H1 (cell line): Measurements from ENCODE around the gene PCF11. TPM values are rescaled to one million over a fixed set of nuclear protein-coding genes. Genes with fewer than 3 reads are reported as not detected.

Source experiments
- CTCF ChIA-PET: fragments of 300-600 bp; sonication (Branson Sonifier 250); formaldehyde crosslinking; loops from one replicate; lab custom pipeline; 2021; ENCODE audit not compliant: partially characterized antibody; lab: Charles Lee
- POLR2A ChIA-PET: fragments of 300-600 bp; sonication (Branson Sonifier 250); formaldehyde crosslinking; loops from one replicate; lab custom pipeline; 2021; ENCODE audit warnings: inconsistent platforms; ENCODE audit not compliant: partially characterized antibody; lab: Charles Lee
- DNase-seq, 2 experiments: peaks; one replicate each; pipeline versions ENCODE4 v3.0.0 to v3.0.0-alpha.2; 2010 to 2022; ENCODE audit warnings: low spot score in 2 of 2, low read depth in 1 of 2, mixed read lengths in 1 of 2
- FAIRE-seq: peaks from 2 replicates; lab custom pipeline; 2011; peaks lifted over from hg19 to GRCh38; lab: Jason Lieb, UNC
- H2AFZ ChIP-seq: 2 replicates; pipeline ENCODE4 v1.8.1; 2012; ENCODE audit warnings: low read length, inconsistent platforms
- H2AK5ac ChIP-seq: 2 replicates; pipeline ENCODE4 v1.6.1; 2013; ENCODE audit warnings: low read depth, low read length
- H2BK120ac ChIP-seq: replicated peaks from 2 replicates; pipeline ENCODE3; 2013; ENCODE audit warnings: low read depth, low read length, inconsistent platforms
- H2BK12ac ChIP-seq: 2 replicates; pipeline ENCODE4 v1.6.1; 2013; ENCODE audit warnings: low read depth, low read length
- H2BK15ac ChIP-seq: 2 replicates; pipeline ENCODE4 v1.6.1; 2013; ENCODE audit warnings: low read length
- H2BK20ac ChIP-seq: 2 replicates; pipeline ENCODE4 v1.6.1; 2013; ENCODE audit warnings: low read length
- H2BK5ac ChIP-seq: 2 replicates; pipeline ENCODE4 v1.6.1; 2013; ENCODE audit warnings: low read depth, low read length
- H3K14ac ChIP-seq: 2 replicates; pipeline ENCODE4 v1.6.1; 2013; ENCODE audit warnings: inconsistent platforms; ENCODE audit not compliant: insufficient read length
- H3K18ac ChIP-seq: 2 replicates; pipeline ENCODE4 v1.6.1; 2013; ENCODE audit warnings: low read length; ENCODE audit errors: extremely low read depth
- H3K23ac ChIP-seq: 2 replicates; pipeline ENCODE4 v1.6.1; 2013; ENCODE audit warnings: inconsistent platforms; ENCODE audit not compliant: insufficient read length
- H3K23me2 ChIP-seq: 2 replicates; pipeline ENCODE4 v1.6.1; 2013; ENCODE audit warnings: low read depth, low read length
- H3K27ac ChIP-seq: 2 replicates; pipeline ENCODE4 v1.6.1; 2011; ENCODE audit warnings: low read depth, low read length, inconsistent platforms
- H3K27me3 ChIP-seq, 4 experiments: replicated peaks in 1 of 4; 1 replicate in 1 of 4; 2 replicates in 3 of 4; pipeline versions ENCODE4 v1.6.1 to v1.8.1; 2011 to 2013; ENCODE audit warnings: low read length in 3 of 4, mild to moderate bottlenecking in 3 of 4, inconsistent platforms in 2 of 4, mixed read lengths in 2 of 4, moderate library complexity in 1 of 4; ENCODE audit not compliant: control insufficient read depth in 3 of 4, insufficient read depth in 3 of 4; ENCODE audit errors: extremely low read depth in 1 of 4
- H3K36me3 ChIP-seq, 4 experiments: 2 replicates each; pipeline versions ENCODE4 v1.6.1 to v1.8.1; 2011 to 2013; ENCODE audit warnings: mild to moderate bottlenecking in 4 of 4, low read length in 3 of 4, moderate library complexity in 2 of 4, control low read depth in 1 of 4, inconsistent platforms in 1 of 4; ENCODE audit not compliant: insufficient read depth in 4 of 4, control insufficient read depth in 2 of 4
- H3K4ac ChIP-seq: replicated peaks from 2 replicates; pipeline ENCODE3; 2013; ENCODE audit warnings: low read length, low read depth, mixed read lengths, inconsistent platforms; ENCODE audit not compliant: insufficient read length
- H3K4me1 ChIP-seq, 4 experiments: replicated peaks in 1 of 4; 1 replicate in 1 of 4; 2 replicates in 3 of 4; pipeline versions ENCODE4 v1.6.1 to v1.8.1; 2011 to 2013; ENCODE audit warnings: low read length in 3 of 4, inconsistent platforms in 2 of 4, mixed read lengths in 1 of 4; ENCODE audit not compliant: insufficient read depth in 4 of 4, control insufficient read depth in 3 of 4
- H3K4me2 ChIP-seq, 2 experiments: 2 replicates each; pipeline versions ENCODE4 v1.6.1 to v1.8.1; 2011 to 2013; ENCODE audit warnings: low read depth in 2 of 2, low read length in 2 of 2, control low read depth in 1 of 2, inconsistent platforms in 1 of 2, mild to moderate bottlenecking in 1 of 2; ENCODE audit not compliant: insufficient read depth in 1 of 2
- H3K4me3 ChIP-seq, 4 experiments: fragments of 200-600, 300-600 bp in 1 of 4; sonication (generic), shearing (Covaris generic), sonication (Bioruptor Twin) in 1 of 4; 2 replicates each; pipeline versions ENCODE4 v1.5.1 to v1.8.1; 2011 to 2016; ENCODE audit warnings: low read length in 4 of 4, low read depth in 3 of 4, control low read depth in 2 of 4, inconsistent platforms in 2 of 4, mild to moderate bottlenecking in 2 of 4, mixed read lengths in 1 of 4, moderate library complexity in 1 of 4; ENCODE audit not compliant: insufficient read depth in 2 of 4; ENCODE audit errors: extremely low read depth in 1 of 4
- H3K56ac ChIP-seq: replicated peaks from 2 replicates; pipeline ENCODE3; 2013; ENCODE audit warnings: low read depth, mild to moderate bottlenecking, mixed read lengths, low read length, inconsistent platforms; ENCODE audit not compliant: insufficient read length
- H3K79me1 ChIP-seq: 2 replicates; pipeline ENCODE4 v1.6.1; 2013; ENCODE audit warnings: low read depth, low read length, control low read depth
- H3K79me2 ChIP-seq, 2 experiments: 2 replicates each; pipeline versions ENCODE4 v1.6.1 to v1.8.1; 2012 to 2013; ENCODE audit warnings: low read length in 2 of 2, mild to moderate bottlenecking in 2 of 2, inconsistent platforms in 1 of 2; ENCODE audit not compliant: insufficient read depth in 2 of 2, control insufficient read depth in 1 of 2
- H3K9ac ChIP-seq, 4 experiments: replicated peaks in 1 of 4; 1 replicate in 1 of 4; 2 replicates in 3 of 4; pipeline versions ENCODE4 v1.6.1 to v1.8.1; 2011 to 2013; ENCODE audit warnings: low read depth in 3 of 4, low read length in 3 of 4, control low read depth in 2 of 4, mild to moderate bottlenecking in 2 of 4, moderate library complexity in 2 of 4, inconsistent platforms in 1 of 4; ENCODE audit errors: extremely low read depth in 1 of 4
- H3K9me3 ChIP-seq, 2 experiments: 2 replicates each; pipeline versions ENCODE4 v1.6.1 to v1.8.1; 2012 to 2013; ENCODE audit warnings: mild to moderate bottlenecking in 2 of 2, moderate library complexity in 2 of 2, control low read depth in 1 of 2, inconsistent platforms in 1 of 2, low read depth in 1 of 2, low read length in 1 of 2, mixed read lengths in 1 of 2; ENCODE audit not compliant: insufficient read depth in 2 of 2
- H4K20me1 ChIP-seq, 2 experiments: replicated peaks in 1 of 2; 2 replicates each; pipeline versions ENCODE3 to v1.8.1; 2011 to 2013; ENCODE audit warnings: inconsistent platforms in 2 of 2, low read length in 2 of 2, mild to moderate bottlenecking in 1 of 2; ENCODE audit not compliant: insufficient read depth in 2 of 2, control insufficient read depth in 1 of 2
- H4K5ac ChIP-seq: 2 replicates; pipeline ENCODE4 v1.6.1; 2013; ENCODE audit warnings: low read length, low read depth, mixed read lengths, inconsistent platforms; ENCODE audit not compliant: insufficient read length
- H4K8ac ChIP-seq: 2 replicates; pipeline ENCODE4 v1.8.0; 2013; ENCODE audit warnings: mild to moderate bottlenecking, moderate library complexity, low read length, inconsistent platforms; ENCODE audit not compliant: insufficient read depth; ENCODE audit errors: extremely low read depth
- H4K91ac ChIP-seq: replicated peaks from 2 replicates; pipeline ENCODE3; 2013; ENCODE audit warnings: low read length, mixed read lengths, inconsistent platforms; ENCODE audit not compliant: insufficient read length
- ASH2L ChIP-seq: fragments of 200-600, 300-600 bp; sonication (generic); IDR thresholded peaks from one replicate; pipeline ENCODE4 v1.7.1; 2017; ENCODE audit warnings: low read length
- CBX8 ChIP-seq: fragments of 300-800, 300-1000 bp; sonication (generic); IDR thresholded peaks from 2 replicates; pipeline ENCODE4 v1.7.1; 2016; ENCODE audit warnings: low read depth, low read length, borderline replicate concordance
- CEBPB ChIP-seq: IDR thresholded peaks from 2 replicates; pipeline ENCODE4 v1.6.1; 2012; ENCODE audit warnings: low read depth, low read length
- FOSL1 ChIP-seq: IDR thresholded peaks from 2 replicates; pipeline ENCODE4 v1.6.1; 2011; ENCODE audit warnings: mild to moderate bottlenecking, low read depth, low read length, moderate library complexity; ENCODE audit not compliant: insufficient read depth
- HDAC6 ChIP-seq: IDR thresholded peaks from one replicate; pipeline ENCODE4 v1.7.1; 2012; ENCODE audit warnings: low read depth, mild to moderate bottlenecking, inconsistent platforms, low read length, moderate library complexity
- RFX5 ChIP-seq: IDR thresholded peaks from 2 replicates; pipeline ENCODE4 v1.6.1; 2011; ENCODE audit warnings: low read depth, low read length, improper control_type of control experiment, borderline replicate concordance
- RNF2 ChIP-seq: fragments of 200-900, 300-1000 bp; sonication (generic); IDR thresholded peaks from 2 replicates; pipeline ENCODE4 v1.7.1; 2016; ENCODE audit warnings: borderline replicate concordance, low read depth, mild to moderate bottlenecking, antibody characterized with exemption, low read length; ENCODE audit not compliant: poor library complexity, severe bottlenecking; ENCODE audit errors: missing control alignments
- SIN3A ChIP-seq, 2 experiments: IDR thresholded peaks in 1 of 2; conservative IDR thresholded peaks in 1 of 2; 2 replicates each; pipeline ENCODE4 v1.6.1; 2011 to 2012; ENCODE audit warnings: low read length in 2 of 2, improper control_type of control experiment in 1 of 2, low read depth in 1 of 2, mild to moderate bottlenecking in 1 of 2
- SIX5 ChIP-seq: IDR thresholded peaks from 2 replicates; pipeline ENCODE4 v1.6.1; 2011; ENCODE audit warnings: mild to moderate bottlenecking, low read depth, low read length
- TEAD4 ChIP-seq: IDR thresholded peaks from 2 replicates; pipeline ENCODE4 v1.6.1; 2012; ENCODE audit warnings: low read depth, low read length, inconsistent platforms, mixed read lengths
- USF2 ChIP-seq: IDR thresholded peaks from 2 replicates; pipeline ENCODE4 v1.6.1; 2011; ENCODE audit warnings: low read length, improper control_type of control experiment
- polyA plus RNA-seq, 7 experiments: library from polyadenylated mRNA; depleted of rRNA in 3 of 7; stranded (reverse) in 5 of 7; unstranded in 2 of 7; fragments of >200 nt in 5 of 7; fragments of 200-250 nt in 2 of 7; gene quantifications; 1 replicate in 5 of 7; 2 replicates in 1 of 7; 4 replicates in 1 of 7; pipeline versions ENCODE4 v1.2.1 to v1.2.3, GENCODE V29; 2011 to 2013; ENCODE audit warnings: missing spikeins in 2 of 7, mixed read lengths in 2 of 7
- total RNA-seq: library from RNA; stranded (reverse); fragmentation: NEBNext Ultra II Directional; extraction: Animal tissue kit (Norgen Biotek cat#: 25700); gene quantifications from 2 replicates; pipeline ENCODE4 v1.2.1, GENCODE V29; 2021

PCF11 gene
- total and polyA plus RNA-seq, 2 of the 8 experiments (the other 6 are each of a cell fraction or from before 2014, with no cell fraction given) = 25.1 to 47.7 TPM

GRCh38 chr11:83221694-83222093, 64.8 kb downstream of the PCF11 start:
- FAIRE-seq (no peak), DNase-seq (no peak)
- H3K4me3 ChIP-seq = no peak overlapping the region
- no peaks in the 10 kb centered on the region for H3K36me3 ChIP-seq
- H3K4me2 ChIP-seq = no peak overlapping the region
- no peaks in the 10 kb centered on the region for H3K79me1 ChIP-seq
- H3K9ac ChIP-seq = no peak overlapping the region
- H3K27ac ChIP-seq = no peak overlapping the region
- H4K20me1 ChIP-seq = no peaks in the 10 kb centered on the region
- H2AK5ac ChIP-seq = no peak overlapping the region
- no peak overlapping the region for H3K56ac ChIP-seq
- H2BK15ac ChIP-seq = no peak overlapping the region
- no peaks in the 10 kb centered on the region for H3K9me3 ChIP-seq
- no peak overlapping the region for H4K5ac ChIP-seq
- H2BK20ac ChIP-seq = no peak overlapping the region
- no peaks in the 10 kb centered on the region for H3K4me1 ChIP-seq
- no peak overlapping the region for H2BK120ac ChIP-seq
- H4K8ac ChIP-seq = no peak overlapping the region
- H2AFZ ChIP-seq = no peak overlapping the region
- ChIA-PET CTCF (interaction anchor here (0.6 to 6.0 kb wide), 7 partner anchors 13 to 615 kb away, joined by 3 to 32 read pairs (median 3); no protein-coding TSS in a partner anchor), POLR2A (no interaction called here)
- no peak overlapping the region for H4K91ac ChIP-seq
- no peaks in the 10 kb centered on the region for H3K79me2 ChIP-seq
- H3K23me2 ChIP-seq = no peaks in the 10 kb centered on the region
- no peaks in the 10 kb centered on the region for H3K27me3 ChIP-seq
- no peak overlapping the region for H3K14ac ChIP-seq
- no peak overlapping the region for H2BK5ac ChIP-seq
- no peak overlapping the region for H3K23ac ChIP-seq
- H2BK12ac ChIP-seq = no peak overlapping the region
- no peak overlapping the region for H3K4ac ChIP-seq
- H3K18ac ChIP-seq = no peak overlapping the region
- no peak for TF ChIP-seq CBX8
- no peak for TF ChIP-seq RNF2
- TF ChIP-seq CEBPB = no peak
- no peak for TF ChIP-seq SIN3A (conservative IDR thresholded peaks at IDR 0.05 in 1 of 2, IDR thresholded peaks at IDR 0.05 in 1 of 2; ENCODE audit: low read depth in 1 of 2, low read length in 2 of 2)
- TF ChIP-seq TEAD4 = no peak
- TF ChIP-seq RFX5 = no peak
- no peak for TF ChIP-seq USF2
- TF ChIP-seq HDAC6 = no peak
- TF ChIP-seq SIX5 = no peak
- no peak for TF ChIP-seq ASH2L
- TF ChIP-seq FOSL1 = no peak
